Endothelial cell of umbilical vein (primary cell): ENCODE data around the gene NELL2. TPM values are rescaled to one million over a fixed set of nuclear protein-coding genes. Genes with fewer than 3 reads are reported as not detected.

ENCODE experiments used
- BruUV-seq: library from RNA; stranded (reverse); fragments of 400-500 nt; replicated peaks from 2 replicates; lab custom pipeline; 2021; lab: Mats Ljungman, UMichigan
- CTCF ChIA-PET: fragments of 300-600, 350-600 bp; sonication (Branson Sonifier 250); formaldehyde crosslinking; loops from one replicate; lab custom pipeline; 2021; ENCODE audit warnings: antibody characterized with exemption, inconsistent platforms; lab: Charles Lee
- POLR2A ChIA-PET: fragments of 300-600, 350-600 bp; sonication (Branson Sonifier 250); formaldehyde crosslinking; loops from one replicate; lab custom pipeline; 2021; ENCODE audit warnings: antibody characterized with exemption, inconsistent platforms; lab: Charles Lee
- DNase-seq: peaks from one replicate; pipeline ENCODE4 v3.0.0-alpha.2; 2011; ENCODE audit warnings: low read depth, low spot score
- FAIRE-seq: peaks from 2 replicates; lab custom pipeline; 2011; peaks lifted over from hg19 to GRCh38; lab: Jason Lieb, UNC
- H2AFZ ChIP-seq: 2 replicates; pipeline ENCODE4 v1.6.0; 2012; ENCODE audit warnings: low read depth, low read length, control low read depth, inconsistent platforms
- H3K27ac ChIP-seq: 2 replicates; pipeline ENCODE4 v1.5.1; 2011; ENCODE audit warnings: low read depth, mild to moderate bottlenecking, control low read depth, low read length, moderate library complexity; ENCODE audit not compliant: insufficient read depth
- H3K27me3 ChIP-seq, 2 experiments: 2 replicates each; pipeline versions ENCODE4 v1.6.0 to v1.6.1; 2011; ENCODE audit warnings: low read length in 2 of 2, mixed read lengths in 1 of 2; ENCODE audit not compliant: control insufficient read depth in 2 of 2, insufficient read depth in 2 of 2
- H3K36me3 ChIP-seq, 2 experiments: 2 replicates in 1 of 2; 3 replicates in 1 of 2; pipeline ENCODE4 v1.5.1; 2011; ENCODE audit warnings: low read length in 2 of 2, mild to moderate bottlenecking in 1 of 2, moderate library complexity in 1 of 2; ENCODE audit not compliant: control insufficient read depth in 2 of 2, insufficient read depth in 2 of 2; ENCODE audit errors: extremely low read depth in 1 of 2
- H3K4me1 ChIP-seq: 3 replicates; pipeline ENCODE4 v1.5.1; 2011; ENCODE audit warnings: mild to moderate bottlenecking, low read length; ENCODE audit not compliant: control insufficient read depth, insufficient read depth; ENCODE audit errors: extremely low read depth
- H3K4me2 ChIP-seq: 2 replicates; pipeline ENCODE4 v1.6.1; 2011; ENCODE audit warnings: low read length, control low read depth, mixed read lengths; ENCODE audit not compliant: insufficient read depth
- H3K4me3 ChIP-seq, 3 experiments: fragments of 200-600 bp in 1 of 3; sonication (generic), shearing (Covaris generic) in 1 of 3; replicated peaks in 1 of 3; 2 replicates each; pipeline ENCODE4 v1.5.1; 2011 to 2016; ENCODE audit warnings: control low read depth in 3 of 3, low read length in 3 of 3, mild to moderate bottlenecking in 2 of 3, inconsistent platforms in 1 of 3, low read depth in 1 of 3, moderate library complexity in 1 of 3; ENCODE audit not compliant: insufficient read depth in 1 of 3
- H3K79me2 ChIP-seq: 2 replicates; pipeline ENCODE4 v1.6.0; 2012; ENCODE audit warnings: low read length, inconsistent platforms; ENCODE audit not compliant: control insufficient read depth, insufficient read depth
- H3K9ac ChIP-seq: replicated peaks from 2 replicates; pipeline ENCODE3; 2011; ENCODE audit warnings: low read length, control low read depth; ENCODE audit not compliant: insufficient read depth; ENCODE audit errors: extremely low read depth
- H3K9me1 ChIP-seq: replicated peaks from 3 replicates; pipeline ENCODE4 v1.6.0; 2011; ENCODE audit warnings: mild to moderate bottlenecking, low read length; ENCODE audit not compliant: control insufficient read depth, insufficient read depth; ENCODE audit errors: extremely low read depth
- H3K9me3 ChIP-seq: replicated peaks from 2 replicates; pipeline ENCODE4 v1.5.1; 2012; ENCODE audit warnings: low read length, inconsistent platforms; ENCODE audit not compliant: control insufficient read depth, insufficient read depth
- H4K20me1 ChIP-seq: replicated peaks from 2 replicates; pipeline ENCODE3; 2011; ENCODE audit warnings: mild to moderate bottlenecking, low read length; ENCODE audit not compliant: control insufficient read depth, insufficient read depth; ENCODE audit errors: extremely low read depth
- EZH2 ChIP-seq: IDR thresholded peaks from 2 replicates; pipeline ENCODE4 v1.6.1; 2012; ENCODE audit warnings: borderline replicate concordance, low read depth, mild to moderate bottlenecking, moderate library complexity, low read length, inconsistent platforms; ENCODE audit not compliant: severe bottlenecking
- FOS ChIP-seq: IDR thresholded peaks from 2 replicates; pipeline ENCODE4 v1.6.1; 2011; ENCODE audit warnings: mild to moderate bottlenecking, low read length, moderate library complexity, borderline replicate concordance; ENCODE audit not compliant: insufficient read depth
- JUN ChIP-seq: IDR thresholded peaks from 2 replicates; pipeline ENCODE4 v1.6.1; 2011; ENCODE audit warnings: borderline replicate concordance, low read depth; ENCODE audit not compliant: insufficient read length, insufficient read depth
- MYC ChIP-seq: IDR thresholded peaks from one replicate; pipeline ENCODE4 v1.6.1; 2011; ENCODE audit warnings: mild to moderate bottlenecking, low read depth, low read length
- POLR2A ChIP-seq: IDR thresholded peaks from 2 replicates; pipeline ENCODE4 v1.6.1; 2012; ENCODE audit warnings: low read depth, mild to moderate bottlenecking, control low read depth, low read length
- POLR2AphosphoS5 ChIP-seq: IDR thresholded peaks from 2 replicates; pipeline ENCODE4 v1.6.1; 2012; ENCODE audit warnings: low read depth, mild to moderate bottlenecking, control low read depth, low read length, moderate library complexity; ENCODE audit not compliant: insufficient read depth
- dilution Hi-C: fragments of 300-500 bp; cut with MboI; formaldehyde crosslinking; loops from one replicate; pipeline ENCODE4 v1.15.0; 2019; ENCODE audit warnings: low sequenced_read_pairs; ENCODE audit not compliant: extremely low pct_ligation_motif_present
- intact Hi-C: fragments of 100-400 bp; cut with micrococcal nuclease; formaldehyde crosslinking; loops from one replicate; pipeline ENCODE4 v1.10.0; 2022
- polyA plus RNA-seq, 4 experiments: library from polyadenylated mRNA; depleted of rRNA in 3 of 4; stranded (reverse) in 3 of 4; unstranded in 1 of 4; fragments of >200 nt; gene quantifications; 2 replicates each; pipeline versions ENCODE4 v1.2.1 to v1.2.3, GENCODE V29; 2011 to 2012; ENCODE audit warnings: missing spikeins in 1 of 4
- total RNA-seq: library from RNA; stranded (reverse); gene quantifications from 2 replicates; pipeline ENCODE4 v1.2.3, GENCODE V29; 2021
- TF ChIP-seq, protein P1 (sequence below), 2 donors: IDR thresholded peaks; 1 replicate in 1 of 2; 2 replicates in 1 of 2; pipeline ENCODE4 v1.5.1; 2011; ENCODE audit warnings: low read length in 2 of 2, mild to moderate bottlenecking in 2 of 2, moderate library complexity in 2 of 2, control low read depth in 1 of 2, inconsistent platforms in 1 of 2, low read depth in 1 of 2; ENCODE audit not compliant: insufficient read depth in 1 of 2; ENCODE audit errors: extremely low read depth in 1 of 2
- TF ChIP-seq, protein P2 (sequence below): IDR thresholded peaks from 2 replicates; pipeline ENCODE4 v1.6.1; 2011; ENCODE audit not compliant: insufficient read depth, insufficient read length

Gene NELL2
- total and polyA plus RNA-seq, 2 donors (not counting 3 experiments of a cell fraction or from before 2014, with no cell fraction given) = 0.11 to 0.49 TPM

DNA sequence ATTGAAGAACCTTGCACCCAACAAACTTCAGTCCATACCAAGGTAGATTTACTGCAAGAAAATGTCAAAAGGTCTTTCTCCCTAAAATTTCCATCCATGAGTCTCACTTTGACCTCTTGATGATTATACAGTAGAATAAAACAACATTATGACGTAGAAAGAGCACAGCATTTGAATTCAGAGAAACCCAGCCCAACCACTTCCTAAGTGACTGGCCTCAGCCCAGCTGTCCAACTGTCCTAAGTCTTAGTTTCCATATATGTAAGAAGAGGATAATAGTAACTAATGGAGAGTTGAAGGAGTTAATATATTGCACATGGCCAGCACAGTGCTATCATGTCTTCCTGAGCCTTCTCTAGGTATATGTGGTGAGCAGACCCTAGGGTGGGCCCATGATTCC, 41.0 kb upstream of the NELL2 start:
- H3K36me3 ChIP-seq = no peaks in the 10 kb centered on the region
- no TSS peak for BruUV-seq
- H3K4me1 ChIP-seq = no peaks in the 10 kb centered on the region
- FAIRE-seq (no peak), DNase-seq (no peak)
- no peak overlapping the region for H3K9ac ChIP-seq
- H3K4me3 ChIP-seq = no peak overlapping the region
- intact Hi-C loops = no loop called here
- no peaks in the 10 kb centered on the region for H4K20me1 ChIP-seq
- TF ChIP-seq POLR2A (no peak), JUN (no peak), FOS (no peak), EZH2 (no peak), MYC (no peak), POLR2AphosphoS5 (no peak)
- TF ChIP-seq, protein P1, sequence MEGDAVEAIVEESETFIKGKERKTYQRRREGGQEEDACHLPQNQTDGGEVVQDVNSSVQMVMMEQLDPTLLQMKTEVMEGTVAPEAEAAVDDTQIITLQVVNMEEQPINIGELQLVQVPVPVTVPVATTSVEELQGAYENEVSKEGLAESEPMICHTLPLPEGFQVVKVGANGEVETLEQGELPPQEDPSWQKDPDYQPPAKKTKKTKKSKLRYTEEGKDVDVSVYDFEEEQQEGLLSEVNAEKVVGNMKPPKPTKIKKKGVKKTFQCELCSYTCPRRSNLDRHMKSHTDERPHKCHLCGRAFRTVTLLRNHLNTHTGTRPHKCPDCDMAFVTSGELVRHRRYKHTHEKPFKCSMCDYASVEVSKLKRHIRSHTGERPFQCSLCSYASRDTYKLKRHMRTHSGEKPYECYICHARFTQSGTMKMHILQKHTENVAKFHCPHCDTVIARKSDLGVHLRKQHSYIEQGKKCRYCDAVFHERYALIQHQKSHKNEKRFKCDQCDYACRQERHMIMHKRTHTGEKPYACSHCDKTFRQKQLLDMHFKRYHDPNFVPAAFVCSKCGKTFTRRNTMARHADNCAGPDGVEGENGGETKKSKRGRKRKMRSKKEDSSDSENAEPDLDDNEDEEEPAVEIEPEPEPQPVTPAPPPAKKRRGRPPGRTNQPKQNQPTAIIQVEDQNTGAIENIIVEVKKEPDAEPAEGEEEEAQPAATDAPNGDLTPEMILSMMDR (IDR thresholded peaks at IDR 0.05; ENCODE audit: extremely low read depth in 1 of 2, insufficient read depth in 1 of 2, low read depth in 1 of 2, low read length in 2 of 2) = no peak
- TF ChIP-seq, protein P2, sequence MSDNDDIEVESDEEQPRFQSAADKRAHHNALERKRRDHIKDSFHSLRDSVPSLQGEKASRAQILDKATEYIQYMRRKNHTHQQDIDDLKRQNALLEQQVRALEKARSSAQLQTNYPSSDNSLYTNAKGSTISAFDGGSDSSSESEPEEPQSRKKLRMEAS = no peak
- H3K27ac ChIP-seq = no peak overlapping the region
- H2AFZ ChIP-seq = no peak overlapping the region
- H3K27me3 ChIP-seq = peaks cover 0 to 4% of the 10 kb centered on the region in 2 experiments
- H3K9me3 ChIP-seq = no peaks in the 10 kb centered on the region
- dilution Hi-C loops = no loop called here
- ChIA-PET CTCF (interaction anchor here (1.0 kb wide), 1 partner anchor 14 kb away, joined by 3 read pairs; no protein-coding TSS in a partner anchor), POLR2A (no interaction called here)
- H3K4me2 ChIP-seq = no peak overlapping the region
- H3K9me1 ChIP-seq = no peaks in the 10 kb centered on the region
- no peaks in the 10 kb centered on the region for H3K79me2 ChIP-seq
